KG1 (cell line): Measurements from ENCODE around the gene VIPR1.
"Not testable (repeated sequence)": the region's sequence is repeated elsewhere in the genome, so short reads cannot be mapped to it uniquely, and the experiment has no call there.

Experiments
- DNase-seq: peaks from one replicate; lab custom pipeline; 2025; lab: John Stamatoyannopoulos, UW

The VIPR1 gene

GRCh38 chr3:42533161-42533897, 30.9 kb downstream of the VIPR1 start:
- DNase-seq, result no peak

- no peak for DNase-seq
These were observed 33.7 kb downstream of the VIPR1 start for GRCh38 chr3:42535981-42536784.

GRCh38 chr3:42537350-42537749, 34.9 kb downstream of the VIPR1 start:
- DNase-seq, result no peak

- no peak for DNase-seq
These were observed 37.6 kb downstream of the VIPR1 start for GRCh38 chr3:42539871-42540714.

GRCh38 chr3:42541079-42541478, 38.6 kb downstream of the VIPR1 start:
- DNase-seq, result no peak

GRCh38 chr3:42544492-42545283, 42.2 kb downstream of the VIPR1 start:
- no peak for DNase-seq

- no peak for DNase-seq
These were observed 42.9 kb downstream of the VIPR1 start for GRCh38 chr3:42545284-42545900.

- no peak for DNase-seq
These were observed 44.3 kb downstream of the VIPR1 start for GRCh38 chr3:42546691-42547213.

GRCh38 chr3:42547401-42547945, 45.0 kb downstream of the VIPR1 start:
- no peak for DNase-seq

GRCh38 chr3:42549131-42549530, 46.7 kb downstream of the VIPR1 start:
- DNase-seq, result no peak

GRCh38 chr3:42550250-42550649, 47.8 kb downstream of the VIPR1 start:
- DNase-seq, result no peak

GRCh38 chr3:42552830-42553229, 50.4 kb downstream of the VIPR1 start:
- no peak for DNase-seq

- DNase-seq, result no peak
These were observed 53.7 kb downstream of the VIPR1 start for GRCh38 chr3:42556089-42556632.

GRCh38 chr3:42556817-42557216, 54.4 kb downstream of the VIPR1 start:
- DNase-seq, result not testable (repeated sequence)

- no peak for DNase-seq
These were observed 55.4 kb downstream of the VIPR1 start for GRCh38 chr3:42557854-42558253.

- DNase-seq, result no peak
These were observed 59.8 kb downstream of the VIPR1 start for GRCh38 chr3:42562047-42562907.

- DNase-seq, result no peak
These were observed 67.2 kb downstream of the VIPR1 start for GRCh38 chr3:42569593-42570142.

GRCh38 chr3:42572278-42572677, 69.8 kb downstream of the VIPR1 start:
- no peak for DNase-seq

- DNase-seq, result no peak
These were observed 72.8 kb downstream of the VIPR1 start for GRCh38 chr3:42575137-42575741.
